Kidney (tissue), 14 donors: ENCODE data around the gene ZSCAN5B. TPM values are rescaled to one million over a fixed set of nuclear protein-coding genes. Genes with fewer than 3 reads are reported as not detected.
"Not testable (repeated sequence)": the region's sequence is repeated elsewhere in the genome, so short reads cannot be mapped to it uniquely, and the experiment has no call there.

Source experiments
- DNase-seq, 5 donors: peaks; one replicate each; pipeline ENCODE4 v3.0.0-alpha.2; 2013 to 2020
- FAIRE-seq: peaks from 2 replicates; lab custom pipeline; 2012; peaks lifted over from hg19 to GRCh38; lab: Jason Lieb, UNC
- H3K27ac ChIP-seq, 2 donors: one replicate each; pipeline ENCODE4 v1.7.0; 2013; ENCODE audit warnings: low read depth in 2 of 2, low read length in 2 of 2, inconsistent platforms in 1 of 2
- H3K27me3 ChIP-seq: one replicate; pipeline ENCODE4 v1.7.1; 2013; ENCODE audit warnings: low read length, inconsistent platforms; ENCODE audit not compliant: control insufficient read depth, insufficient read depth
- H3K36me3 ChIP-seq, 3 donors: one replicate each; pipeline versions ENCODE4 v1.7.0 to v1.7.1; 2013; ENCODE audit warnings: low read length in 3 of 3, control low read depth in 1 of 3, inconsistent platforms in 1 of 3; ENCODE audit not compliant: insufficient read depth in 3 of 3, control insufficient read depth in 2 of 3
- H3K4me1 ChIP-seq, 3 donors: one replicate each; pipeline versions ENCODE4 v1.7.0 to v1.7.1; 2013; ENCODE audit warnings: low read length in 3 of 3, inconsistent platforms in 1 of 3, low read depth in 1 of 3; ENCODE audit not compliant: control insufficient read depth in 2 of 3, insufficient read depth in 2 of 3
- H3K4me3 ChIP-seq, 3 donors: one replicate each; pipeline versions ENCODE4 v1.7.0 to v1.8.1; 2013; ENCODE audit warnings: low read length in 3 of 3, control low read depth in 1 of 3, inconsistent platforms in 1 of 3
- H3K9ac ChIP-seq, 3 donors: one replicate each; pipeline versions ENCODE4 v1.7.0 to v1.7.1; 2013; ENCODE audit warnings: low read length in 3 of 3, control low read depth in 1 of 3, inconsistent platforms in 1 of 3
- H3K9me3 ChIP-seq, 3 donors: one replicate each; pipeline versions ENCODE4 v1.7.0 to v1.7.1; 2013; ENCODE audit warnings: low read length in 3 of 3, control low read depth in 1 of 3, inconsistent platforms in 1 of 3; ENCODE audit not compliant: control insufficient read depth in 2 of 3, insufficient read depth in 1 of 3
- intact Hi-C: fragments of 100-400 bp; cut with DNase I; formaldehyde crosslinking; loops from one replicate; pipeline ENCODE4 v1.11.1; 2022
- polyA plus RNA-seq: library from polyadenylated mRNA; stranded (reverse); fragments of 350-450 nt; fragmentation: Illumina TruSeq; extraction: RNeasy Lipid Tissue Mini Kit (QIAGEN cat#74804); gene quantifications from one replicate; pipeline ENCODE4 v1.2.3, GENCODE V29; 2014; ENCODE audit warnings: low read depth, low replicate concordance; ENCODE audit not compliant: insufficient read depth
- total RNA-seq: library from RNA; stranded (reverse); fragmentation: NEBNext Ultra II Directional; extraction: Animal tissue kit (Norgen Biotek cat#: 25700); gene quantifications from one replicate; pipeline ENCODE4 v1.2.1, GENCODE V29; 2021
- TF ChIP-seq, protein P1 (sequence below): IDR thresholded peaks from 3 replicates; pipeline ENCODE4 v1.5.1; 2012; ENCODE audit warnings: mild to moderate bottlenecking, moderate library complexity, borderline replicate concordance; ENCODE audit not compliant: insufficient read depth; ENCODE audit errors: extremely low read depth
- donor health status: control.
- donor health status: control.
- donor health status: control.
- donor health status: control.
- donor health status: control.
- donor health status: DM: yes; HTN: yes; CAD: no.
- donor health status: Normal renal cell carcinoma (clear cell type).

ZSCAN5B gene
- total and polyA plus RNA-seq, 2 donors from 2014 or later, result not detected

DNA sequence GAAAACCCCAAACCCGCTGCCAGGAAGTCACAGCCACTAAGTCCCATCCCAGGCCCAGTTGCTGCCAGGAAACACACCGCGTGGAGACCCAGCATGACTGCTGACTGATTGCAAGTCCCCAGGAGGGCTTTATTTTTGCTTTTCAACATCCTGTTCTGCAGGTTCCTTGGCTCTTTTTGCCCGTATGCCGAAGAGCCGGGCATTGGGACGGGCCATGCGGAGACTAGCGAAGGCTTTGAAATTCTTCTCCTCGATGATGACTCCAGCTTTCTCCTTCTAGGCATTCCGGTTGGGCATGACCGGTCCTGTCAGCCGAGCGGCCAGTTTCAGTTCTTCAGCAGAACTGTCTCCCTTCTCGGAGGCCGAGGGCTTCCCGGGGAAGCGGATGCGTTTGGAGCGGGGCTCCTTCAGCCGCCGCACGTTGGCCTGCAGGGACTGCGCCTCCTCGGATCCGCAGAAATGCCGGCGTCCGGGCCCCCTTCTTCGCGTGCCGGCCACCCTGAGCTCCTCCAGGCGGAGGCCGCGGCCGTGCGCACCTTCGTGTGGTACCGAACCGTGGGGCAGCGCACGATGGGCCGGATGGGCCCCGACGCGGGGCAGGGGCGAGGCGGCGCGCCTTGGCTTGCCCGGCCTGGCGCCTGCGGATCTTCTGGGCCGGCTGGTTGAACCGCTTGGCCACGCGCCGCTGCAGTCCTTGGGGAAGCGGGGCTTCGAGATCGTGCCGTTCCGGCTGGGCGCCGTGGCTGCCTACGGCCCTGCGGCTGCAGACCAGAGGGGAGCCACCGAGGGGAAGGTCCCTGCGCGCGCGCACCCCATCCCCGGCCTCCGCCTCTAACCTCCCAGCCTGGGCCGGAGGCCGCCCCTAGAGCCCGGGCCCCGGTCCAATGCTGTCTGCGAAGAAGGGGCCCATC is 19.7 kb upstream of the ZSCAN5B start:
- Histone ChIP-seq H3K4me3 (peak overlapping the region in 2 of 3 donors; percentile 29 to 37), H3K27me3 (no peaks in the 10 kb centered on the region), H3K36me3 (peaks cover 0 to 2% (median 0%) of the 10 kb centered on the region in 3 donors), H3K4me1 (no peaks in the 10 kb centered on the region), H3K9ac (no peak overlapping the region), H3K9me3 (no peaks in the 10 kb centered on the region), H3K27ac (no peak overlapping the region)
- FAIRE-seq (no peak), DNase-seq (peak in 4 of 5 donors; percentile 39 to 48 (median 46))
- intact Hi-C loops, result no loop called here
- TF ChIP-seq, protein P1, sequence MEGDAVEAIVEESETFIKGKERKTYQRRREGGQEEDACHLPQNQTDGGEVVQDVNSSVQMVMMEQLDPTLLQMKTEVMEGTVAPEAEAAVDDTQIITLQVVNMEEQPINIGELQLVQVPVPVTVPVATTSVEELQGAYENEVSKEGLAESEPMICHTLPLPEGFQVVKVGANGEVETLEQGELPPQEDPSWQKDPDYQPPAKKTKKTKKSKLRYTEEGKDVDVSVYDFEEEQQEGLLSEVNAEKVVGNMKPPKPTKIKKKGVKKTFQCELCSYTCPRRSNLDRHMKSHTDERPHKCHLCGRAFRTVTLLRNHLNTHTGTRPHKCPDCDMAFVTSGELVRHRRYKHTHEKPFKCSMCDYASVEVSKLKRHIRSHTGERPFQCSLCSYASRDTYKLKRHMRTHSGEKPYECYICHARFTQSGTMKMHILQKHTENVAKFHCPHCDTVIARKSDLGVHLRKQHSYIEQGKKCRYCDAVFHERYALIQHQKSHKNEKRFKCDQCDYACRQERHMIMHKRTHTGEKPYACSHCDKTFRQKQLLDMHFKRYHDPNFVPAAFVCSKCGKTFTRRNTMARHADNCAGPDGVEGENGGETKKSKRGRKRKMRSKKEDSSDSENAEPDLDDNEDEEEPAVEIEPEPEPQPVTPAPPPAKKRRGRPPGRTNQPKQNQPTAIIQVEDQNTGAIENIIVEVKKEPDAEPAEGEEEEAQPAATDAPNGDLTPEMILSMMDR, result no peak

DNA sequence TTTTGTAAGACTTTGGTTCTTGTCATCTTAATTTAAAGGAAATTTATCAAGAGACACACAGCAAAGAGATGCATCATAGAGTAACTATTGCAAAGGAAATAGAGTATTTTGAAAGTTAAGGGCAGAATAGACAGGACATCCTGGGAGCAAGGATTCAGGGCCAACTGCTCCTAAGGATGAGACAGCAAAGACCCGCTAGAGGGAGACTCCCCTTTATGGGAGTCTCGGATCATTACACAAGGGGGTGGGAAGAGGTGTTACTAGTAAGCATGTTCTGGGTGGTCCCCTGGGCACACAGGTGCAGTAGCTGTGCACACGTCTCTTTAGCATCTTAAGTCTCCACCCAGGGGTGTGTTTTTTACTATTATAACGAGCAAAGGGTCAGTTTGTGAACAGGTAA is 14.1 kb upstream of the ZSCAN5B start:
- no peaks in the 10 kb centered on the region for H3K9me3 ChIP-seq
- H3K36me3 ChIP-seq, result no peaks in the 10 kb centered on the region
- no peak overlapping the region for H3K4me3 ChIP-seq
- DNase-seq (no peak), FAIRE-seq (no peak)
- no peak overlapping the region for H3K27ac ChIP-seq
- no peaks in the 10 kb centered on the region for H3K4me1 ChIP-seq
- no peak overlapping the region for H3K9ac ChIP-seq
- TF ChIP-seq, protein P1, result no peak
- H3K27me3 ChIP-seq, result no peaks in the 10 kb centered on the region
- intact Hi-C loops, result no loop called here

DNA sequence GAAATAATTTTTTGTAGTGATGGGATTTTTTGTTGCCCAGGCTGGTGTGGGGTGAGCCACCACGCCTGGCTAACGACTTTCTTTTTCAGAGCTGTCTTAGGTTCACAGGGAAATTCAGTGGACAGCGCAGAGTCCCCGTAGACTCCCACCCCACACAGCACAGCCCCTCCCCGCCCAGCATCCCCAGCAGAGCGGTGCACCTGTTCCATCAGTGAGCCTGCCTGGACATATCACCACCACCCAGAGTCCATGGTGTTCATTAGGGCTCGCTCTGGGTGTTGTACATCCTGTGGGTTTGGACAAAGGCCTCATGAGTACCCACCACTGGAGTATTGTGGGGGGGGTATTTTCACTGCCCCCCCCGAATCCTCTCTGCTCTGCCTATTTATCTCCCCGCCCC is 12.5 kb upstream of the ZSCAN5B start:
- FAIRE-seq, H3K27ac ChIP-seq, H3K9me3 ChIP-seq, H3K36me3 ChIP-seq, H3K27me3 ChIP-seq, DNase-seq, H3K9ac ChIP-seq, H3K4me1 ChIP-seq, intact Hi-C loops, H3K4me3 ChIP-seq: not testable (repeated sequence)

DNA sequence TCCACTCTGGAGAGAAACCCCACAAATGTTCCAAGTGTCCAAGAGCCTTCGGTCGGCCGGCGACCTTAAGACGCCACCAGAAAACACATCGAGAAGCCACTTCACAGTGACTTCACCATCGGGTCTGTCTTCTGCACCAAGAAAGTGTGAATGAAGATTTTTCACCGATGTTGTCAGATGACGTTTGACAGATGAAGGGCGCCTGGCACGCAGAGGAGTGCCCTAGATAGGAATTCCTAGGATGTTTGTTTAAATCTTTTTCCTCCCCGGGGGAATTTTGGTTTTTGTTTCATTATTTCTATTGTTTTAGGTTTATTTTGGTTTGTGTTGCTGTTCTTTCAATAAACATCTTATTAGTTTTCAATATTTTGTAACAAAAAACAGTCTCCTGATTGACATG is 11.5 kb upstream of the ZSCAN5B start:
- intact Hi-C loops, result no loop called here
- TF ChIP-seq, protein P1, result no peak

DNA sequence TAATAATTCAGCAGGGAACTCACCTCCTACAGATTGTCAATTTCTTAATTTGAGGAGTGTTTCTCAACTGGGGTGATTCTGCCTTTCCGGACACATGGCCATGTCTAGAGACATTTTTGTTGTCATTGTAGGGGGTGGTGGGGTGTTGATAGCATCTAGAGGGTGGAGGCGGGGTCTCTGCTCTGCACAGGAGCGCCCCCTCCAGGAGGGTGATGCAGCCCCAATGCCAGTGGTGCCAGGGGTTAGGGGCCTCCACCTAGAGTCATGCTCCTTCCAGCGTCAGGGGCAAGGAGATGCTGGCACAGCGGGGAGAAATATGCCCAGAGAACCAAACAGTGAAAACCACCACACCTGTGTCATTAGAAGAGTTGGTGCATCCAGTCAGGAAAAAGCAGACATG is 10.0 kb upstream of the ZSCAN5B start:
- H3K4me1 ChIP-seq, H3K27me3 ChIP-seq, H3K36me3 ChIP-seq, H3K9me3 ChIP-seq, H3K27ac ChIP-seq, intact Hi-C loops, H3K9ac ChIP-seq, H3K4me3 ChIP-seq, DNase-seq, FAIRE-seq: not testable (repeated sequence)

More for the DNA sequence above, 11.5 kb upstream of the ZSCAN5B start:
- no peaks in the 10 kb centered on the region for H3K27me3 ChIP-seq
- FAIRE-seq, result no peak
- no peaks in the 10 kb centered on the region for H3K36me3 ChIP-seq
- no peak overlapping the region for H3K9ac ChIP-seq
- H3K4me1 ChIP-seq, result no peaks in the 10 kb centered on the region
- no peak overlapping the region for H3K27ac ChIP-seq
- H3K9me3 ChIP-seq, result no peaks in the 10 kb centered on the region
- H3K4me3 ChIP-seq, result no peak overlapping the region
- DNase-seq, result no peak
